ENCODE measurements around the gene COL25A1. TPM values are rescaled to one million over a fixed set of nuclear protein-coding genes. Genes with fewer than 3 reads are reported as not detected.

COL25A1 gene
- total RNA-seq, 1 donor from 2014 or later = 0.75 TPM

GRCh38 chr4:109134268-109134667, 168.2 kb downstream of the COL25A1 start:
- Histone ChIP-seq H3K4me1 (no peaks in the 10 kb centered on the region), H3K27ac (no peak overlapping the region), H3K27me3 (no peaks in the 10 kb centered on the region), H3K36me3 (no peaks in the 10 kb centered on the region), H3K4me3 (no peak overlapping the region), H3K9me3 (no peaks in the 10 kb centered on the region)
- DNase-seq = no peak
- intact Hi-C loops (cut with DNase I) = no loop called here
- ATAC-seq = no peak
- TF ChIP-seq, protein P1, sequence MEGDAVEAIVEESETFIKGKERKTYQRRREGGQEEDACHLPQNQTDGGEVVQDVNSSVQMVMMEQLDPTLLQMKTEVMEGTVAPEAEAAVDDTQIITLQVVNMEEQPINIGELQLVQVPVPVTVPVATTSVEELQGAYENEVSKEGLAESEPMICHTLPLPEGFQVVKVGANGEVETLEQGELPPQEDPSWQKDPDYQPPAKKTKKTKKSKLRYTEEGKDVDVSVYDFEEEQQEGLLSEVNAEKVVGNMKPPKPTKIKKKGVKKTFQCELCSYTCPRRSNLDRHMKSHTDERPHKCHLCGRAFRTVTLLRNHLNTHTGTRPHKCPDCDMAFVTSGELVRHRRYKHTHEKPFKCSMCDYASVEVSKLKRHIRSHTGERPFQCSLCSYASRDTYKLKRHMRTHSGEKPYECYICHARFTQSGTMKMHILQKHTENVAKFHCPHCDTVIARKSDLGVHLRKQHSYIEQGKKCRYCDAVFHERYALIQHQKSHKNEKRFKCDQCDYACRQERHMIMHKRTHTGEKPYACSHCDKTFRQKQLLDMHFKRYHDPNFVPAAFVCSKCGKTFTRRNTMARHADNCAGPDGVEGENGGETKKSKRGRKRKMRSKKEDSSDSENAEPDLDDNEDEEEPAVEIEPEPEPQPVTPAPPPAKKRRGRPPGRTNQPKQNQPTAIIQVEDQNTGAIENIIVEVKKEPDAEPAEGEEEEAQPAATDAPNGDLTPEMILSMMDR (IDR thresholded peaks at IDR 0.05) = no peak

DNA sequence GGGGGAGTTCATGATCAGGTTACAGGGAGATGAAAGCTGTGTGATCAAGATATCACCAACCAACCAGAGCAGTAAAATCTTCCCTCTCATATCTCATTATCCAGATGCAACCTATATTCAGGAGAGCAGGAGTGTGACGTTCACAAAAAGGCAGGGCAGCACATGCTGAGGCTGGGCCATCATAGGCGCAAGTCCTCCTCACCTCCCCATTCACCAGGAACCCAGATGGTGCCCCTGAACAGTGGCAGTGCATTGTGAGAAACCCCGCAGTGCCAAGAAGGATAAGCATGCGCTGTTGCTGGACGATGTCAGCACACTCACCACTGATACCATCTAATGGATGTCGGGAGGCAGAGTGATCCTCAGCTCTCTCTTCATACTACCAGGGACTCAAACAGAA, 170.9 kb downstream of the COL25A1 start:
- Histone ChIP-seq H3K9me3 (no peaks in the 10 kb centered on the region), H3K36me3 (no peaks in the 10 kb centered on the region), H3K4me1 (no peaks in the 10 kb centered on the region), H3K27ac (no peak overlapping the region), H3K27me3 (no peaks in the 10 kb centered on the region), H3K4me3 (no peak overlapping the region)
- ATAC-seq (no peak), DNase-seq (no peak)
- TF ChIP-seq, protein P1 (IDR thresholded peaks at IDR 0.05) = no peak
- intact Hi-C loops (cut with DNase I) = no loop called here

- ATAC-seq (no peak), DNase-seq (no peak)
- intact Hi-C loops (cut with DNase I) = no loop called here
- H3K9me3 ChIP-seq = no peaks in the 10 kb centered on the region
- no peaks in the 10 kb centered on the region for H3K4me1 ChIP-seq
- H3K4me3 ChIP-seq = no peak overlapping the region
- TF ChIP-seq, protein P1 (IDR thresholded peaks at IDR 0.05) = no peak
- no peak overlapping the region for H3K27ac ChIP-seq
- no peaks in the 10 kb centered on the region for H3K27me3 ChIP-seq
- H3K36me3 ChIP-seq = no peaks in the 10 kb centered on the region
Measured at GRCh38 chr4:109128589-109128988, 173.9 kb downstream of the COL25A1 start.

GRCh38 chr4:109127866-109128265, 174.6 kb downstream of the COL25A1 start:
- no peak for DNase-seq
- Histone ChIP-seq H3K4me3 (no peak overlapping the region), H3K9me3 (no peaks in the 10 kb centered on the region), H3K36me3 (no peaks in the 10 kb centered on the region), H3K27me3 (no peaks in the 10 kb centered on the region), H3K27ac (no peak overlapping the region), H3K4me1 (no peaks in the 10 kb centered on the region)
- no peak for ATAC-seq
- TF ChIP-seq, protein P1 (IDR thresholded peaks at IDR 0.05) = no peak
- intact Hi-C loops (cut with DNase I) = no loop called here

GRCh38 chr4:109126856-109127255, 175.6 kb downstream of the COL25A1 start:
- no peaks in the 10 kb centered on the region for H3K9me3 ChIP-seq

More at GRCh38 chr4:109126856-109127255, 175.6 kb downstream of the COL25A1 start:
- H3K4me3 ChIP-seq = no peak overlapping the region
- DNase-seq (no peak), ATAC-seq (no peak)
- no peaks in the 10 kb centered on the region for H3K27me3 ChIP-seq
- H3K36me3 ChIP-seq = no peaks in the 10 kb centered on the region
- intact Hi-C loops (cut with DNase I) = no loop called here
- no peaks in the 10 kb centered on the region for H3K4me1 ChIP-seq
- TF ChIP-seq, protein P1 (IDR thresholded peaks at IDR 0.05) = no peak
- H3K27ac ChIP-seq = no peak overlapping the region
